Stimulated activated naive CD8-positive, alpha-beta T cell treated with anti-CD3 and anti-CD28 coated beads, Interleukin-15, amount 100 ng/mL, for 72 hours (primary cell): ENCODE data around the gene GPT2.

Experiments
- ATAC-seq: fragments of 150-1000 bp; cut with Tn5 transposase; 2 replicates; pipeline ENCODE4 v1.10.0; 2021; ENCODE audit warnings: mild to moderate bottlenecking, moderate library complexity
- DNase-seq, 2 donors: peaks; one replicate each; pipeline ENCODE4 v3.0.0; 2021 to 2022
- H3K27ac Mint-ChIP-seq, 2 donors: one replicate each; pipeline ENCODE4 v1.8.0; 2022; ENCODE audit warnings: mild to moderate bottlenecking in 2 of 2, mixed read lengths in 2 of 2, moderate library complexity in 2 of 2
- H3K27me3 Mint-ChIP-seq: one replicate; pipeline ENCODE4 v1.8.0; 2022; ENCODE audit warnings: mixed read lengths
- H3K4me1 Mint-ChIP-seq: one replicate; pipeline ENCODE4 v1.8.0; 2022; ENCODE audit warnings: mild to moderate bottlenecking, mixed read lengths
- H3K4me3 Mint-ChIP-seq, 2 donors: one replicate each; pipeline ENCODE4 v1.8.0; 2022; ENCODE audit warnings: mild to moderate bottlenecking in 2 of 2, mixed read lengths in 2 of 2, moderate library complexity in 1 of 2
- H3K9me3 Mint-ChIP-seq, 2 donors: one replicate each; pipeline ENCODE4 v1.8.0; 2022; ENCODE audit warnings: mixed read lengths in 2 of 2

The GPT2 gene

DNA sequence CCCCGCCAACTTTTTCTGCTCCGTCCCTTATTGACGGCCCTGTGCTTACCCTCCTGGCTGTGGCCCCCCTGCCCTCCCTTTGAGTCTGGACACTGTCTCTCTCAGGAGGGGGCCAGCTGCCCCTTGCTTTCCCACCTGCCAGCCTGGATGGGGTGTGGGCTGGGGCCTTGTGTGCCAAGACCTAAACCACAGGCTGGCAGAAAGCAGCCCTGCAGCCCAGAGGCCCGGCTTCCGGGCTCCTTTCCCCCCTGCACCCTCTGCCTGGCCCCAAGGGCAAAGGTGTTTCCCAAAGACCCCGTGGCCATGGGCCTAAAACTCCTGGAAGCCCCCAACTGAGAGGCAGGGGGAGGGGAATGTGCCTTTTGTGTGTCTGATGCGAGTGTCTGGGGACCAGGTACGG is 17.5 kb downstream of the GPT2 start:
- H3K4me3 Mint-ChIP-seq = no peak overlapping the region
- H3K9me3 Mint-ChIP-seq = no peaks in the 10 kb centered on the region
- H3K27me3 Mint-ChIP-seq = no peaks in the 10 kb centered on the region
- DNase-seq = no peak
- ATAC-seq = no peak
- no peak overlapping the region for H3K27ac Mint-ChIP-seq
- no peaks in the 10 kb centered on the region for H3K4me1 Mint-ChIP-seq

DNA sequence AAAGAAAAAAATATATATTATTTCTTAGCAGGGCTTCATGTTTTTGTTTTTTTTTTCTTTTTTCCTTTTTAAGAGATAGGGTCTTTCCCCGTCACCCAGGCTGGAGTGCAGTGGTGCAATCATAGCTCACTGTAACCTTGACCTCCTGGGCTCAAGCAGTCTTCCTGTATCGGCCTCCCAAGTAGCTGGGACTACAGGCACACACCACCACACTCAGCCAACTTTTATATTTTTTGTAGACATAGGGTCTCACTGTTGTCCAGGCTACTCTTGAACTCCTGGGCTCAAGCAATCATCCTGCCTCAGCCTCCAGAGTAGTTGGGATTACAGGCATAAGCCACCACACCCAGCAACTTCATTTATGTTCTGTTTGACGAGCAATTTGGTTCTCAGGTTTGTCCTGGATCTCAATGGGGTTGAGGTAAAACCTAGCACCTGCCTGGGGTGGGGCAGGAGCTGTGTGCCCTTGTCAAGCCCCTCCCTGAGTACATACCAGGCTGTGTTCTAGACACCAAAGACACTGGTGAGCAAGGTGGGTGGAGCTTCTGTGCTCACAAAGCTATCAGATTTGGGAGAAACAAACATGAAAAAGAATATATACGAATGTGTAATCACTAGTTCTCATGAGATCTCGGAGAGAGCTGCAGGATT is 19.2 kb downstream of the GPT2 start:
- no peak for DNase-seq
- H3K4me1 Mint-ChIP-seq = peaks cover under 1% of the 10 kb centered on the region
- no peak overlapping the region for H3K4me3 Mint-ChIP-seq
- ATAC-seq = no peak
- H3K27ac Mint-ChIP-seq = no peak overlapping the region
- no peaks in the 10 kb centered on the region for H3K9me3 Mint-ChIP-seq
- H3K27me3 Mint-ChIP-seq = no peaks in the 10 kb centered on the region

DNA sequence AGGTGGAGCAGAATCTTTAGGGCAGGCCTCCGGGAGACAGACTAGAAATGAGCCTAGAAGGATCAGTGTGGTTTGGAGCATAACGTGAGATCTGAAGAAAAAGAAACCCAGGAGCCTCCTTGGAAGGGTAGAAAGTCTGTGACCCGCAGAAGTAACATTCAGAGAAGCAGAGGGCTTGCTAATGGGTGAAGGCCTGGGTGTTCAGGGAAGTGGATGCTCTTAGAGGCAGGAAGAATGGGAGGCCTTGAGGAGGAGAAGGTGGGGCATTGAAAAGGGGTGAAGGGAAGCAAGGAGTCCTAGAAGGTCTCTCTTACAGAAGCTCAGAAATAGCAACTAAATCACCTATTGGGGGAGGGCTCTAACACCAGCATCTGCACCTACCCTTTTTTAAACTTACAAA is 20.3 kb downstream of the GPT2 start:
- no peak for DNase-seq
- Mint-ChIP-seq H3K9me3 (no peaks in the 10 kb centered on the region), H3K4me1 (peaks cover 5% of the 10 kb centered on the region), H3K27ac (peak overlapping the region in 1 of 2 donors; percentile 10), H3K27me3 (no peaks in the 10 kb centered on the region), H3K4me3 (no peak overlapping the region)
- ATAC-seq = no peak

DNA sequence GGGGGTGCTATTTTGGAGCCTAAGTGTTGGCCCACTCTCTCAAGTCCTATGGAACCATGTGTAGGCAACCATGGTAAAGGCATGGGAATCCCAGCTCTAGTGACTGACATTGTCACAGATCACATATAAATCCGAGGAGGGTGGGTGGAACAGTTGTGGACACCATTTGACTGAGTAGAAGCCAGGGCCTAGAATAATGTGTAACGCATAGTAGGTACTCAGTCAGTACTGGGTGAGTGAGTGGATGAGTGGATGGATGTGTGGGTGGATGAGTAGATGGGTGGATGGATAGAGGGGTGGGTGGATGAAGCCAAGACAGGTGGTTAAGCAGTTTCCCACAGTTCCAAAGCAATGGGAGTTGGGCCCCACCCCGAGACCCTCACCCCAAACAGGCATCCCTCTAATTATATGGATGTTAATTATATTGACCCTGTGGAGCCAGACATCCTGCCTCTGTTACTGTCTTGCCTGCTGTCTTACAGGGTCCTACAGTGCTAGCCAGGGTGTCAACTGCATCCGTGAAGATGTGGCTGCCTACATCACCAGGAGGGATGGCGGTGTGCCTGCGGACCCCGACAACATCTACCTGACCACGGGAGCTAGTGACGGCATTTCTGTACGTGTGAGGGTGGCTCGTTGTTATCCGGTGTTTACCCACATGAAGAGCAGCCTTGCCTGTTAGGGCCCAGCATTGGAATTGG is 22.3 kb downstream of the GPT2 start:
- Mint-ChIP-seq H3K9me3 (no peaks in the 10 kb centered on the region), H3K4me3 (no peak overlapping the region), H3K27ac (no peak overlapping the region), H3K4me1 (peaks cover 18% of the 10 kb centered on the region), H3K27me3 (no peaks in the 10 kb centered on the region)
- ATAC-seq (no peak), DNase-seq (no peak)

DNA sequence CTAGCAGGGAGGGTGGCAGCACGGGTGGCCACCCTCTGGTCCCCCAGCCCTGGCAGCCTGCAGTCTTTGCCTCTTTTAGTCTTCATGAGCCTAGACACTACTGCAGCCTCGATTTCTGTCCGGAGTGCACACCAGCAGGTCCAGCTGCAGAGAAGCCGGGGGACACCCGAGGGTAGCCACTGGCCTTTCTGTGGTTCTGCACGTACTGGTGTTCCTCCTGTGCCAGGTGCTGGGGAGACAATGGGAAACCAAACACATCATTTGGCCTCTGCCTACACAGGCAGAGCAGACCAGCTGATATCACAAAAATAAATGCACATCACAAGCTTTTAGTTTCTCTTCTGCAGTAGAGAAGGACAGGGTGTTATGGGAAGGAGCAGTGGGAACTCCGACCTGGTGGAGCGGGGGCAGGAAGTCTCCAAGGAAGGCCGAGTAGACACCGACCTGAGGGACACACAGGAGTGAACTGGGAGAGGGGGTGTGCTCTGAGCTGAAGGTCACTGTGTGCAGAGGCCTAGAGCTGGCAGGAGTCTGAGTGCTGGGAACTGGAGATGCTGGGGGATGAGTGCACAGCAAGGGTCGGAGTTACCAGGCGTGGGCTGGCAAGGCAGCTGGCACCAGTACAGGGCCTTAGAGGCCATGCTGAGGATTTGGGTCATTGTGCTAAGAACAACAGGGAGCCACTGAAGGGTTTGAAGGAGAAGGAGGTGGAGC is 23.1 kb downstream of the GPT2 start:
- no peaks in the 10 kb centered on the region for H3K9me3 Mint-ChIP-seq
- H3K27me3 Mint-ChIP-seq = no peaks in the 10 kb centered on the region
- H3K27ac Mint-ChIP-seq = peak overlapping the region in 1 of 2 donors; percentile 70
- DNase-seq (no peak), ATAC-seq (no peak)
- no peak overlapping the region for H3K4me3 Mint-ChIP-seq
- peaks cover 18% of the 10 kb centered on the region for H3K4me1 Mint-ChIP-seq

DNA sequence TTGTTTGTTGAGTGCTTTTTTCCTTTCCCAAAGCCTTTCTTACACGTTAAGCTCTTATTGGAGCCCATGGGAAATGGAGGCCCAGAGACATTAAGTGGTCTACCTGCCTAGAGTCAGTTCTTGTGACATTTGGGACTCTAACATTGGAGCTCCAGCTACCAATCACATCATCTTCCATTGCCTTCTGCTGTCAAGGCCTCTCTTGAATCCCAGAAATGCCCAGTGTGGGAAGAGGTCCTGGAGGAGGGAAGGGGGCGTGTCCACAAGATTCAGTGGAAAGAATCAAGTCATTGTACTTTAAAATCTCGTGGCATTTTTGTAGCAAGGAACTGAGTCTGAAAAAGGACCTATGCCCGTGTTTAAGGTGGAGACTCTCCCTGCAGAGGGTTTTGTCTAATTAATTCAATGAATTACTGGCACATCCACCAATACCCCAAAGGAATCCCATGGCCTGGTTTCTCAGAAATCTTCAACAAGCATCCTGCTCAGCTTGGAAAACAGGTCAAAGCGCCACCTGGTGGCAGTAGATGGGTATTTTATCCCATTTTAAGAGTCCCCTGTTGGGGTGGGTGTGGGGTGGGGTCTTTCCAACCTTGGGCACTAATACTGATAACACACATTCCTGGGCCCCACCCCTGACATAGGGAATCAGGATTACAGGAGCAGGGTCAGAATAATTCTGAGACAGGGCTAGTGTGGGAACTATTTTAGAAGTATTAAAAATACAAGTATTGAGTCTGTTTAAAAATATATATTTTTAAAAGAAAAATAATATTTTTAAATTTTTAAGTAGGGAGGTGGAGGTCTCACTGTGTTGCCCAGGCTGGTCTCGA is 24.6 kb downstream of the GPT2 start:
- no peaks in the 10 kb centered on the region for H3K9me3 Mint-ChIP-seq
- H3K27ac Mint-ChIP-seq = no peak overlapping the region
- peaks cover 18% of the 10 kb centered on the region for H3K4me1 Mint-ChIP-seq
- no peaks in the 10 kb centered on the region for H3K27me3 Mint-ChIP-seq
- DNase-seq (peak; percentile 46 to 50), ATAC-seq (peak; percentile 60)
- no peak overlapping the region for H3K4me3 Mint-ChIP-seq

DNA sequence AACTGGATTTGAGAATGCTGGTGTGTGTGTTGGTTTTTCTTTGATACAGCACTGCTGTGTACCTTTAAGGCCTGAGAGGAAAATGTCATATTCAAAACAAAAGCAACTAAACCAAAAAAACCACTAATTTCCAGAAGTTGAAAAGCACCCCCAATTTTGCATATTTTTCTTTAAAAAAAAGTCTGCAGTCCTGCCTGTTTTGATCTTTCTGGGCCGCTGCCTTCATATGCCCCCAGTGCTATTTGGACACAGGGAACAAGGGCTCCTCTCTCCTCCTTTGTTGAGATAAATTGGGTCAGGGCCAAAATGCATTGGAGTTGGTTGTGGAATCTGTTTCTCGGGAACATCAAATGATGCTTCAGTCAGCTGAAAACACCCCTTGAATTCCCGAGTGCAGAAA is 26.9 kb downstream of the GPT2 start:
- H3K4me1 Mint-ChIP-seq = peaks cover 18% of the 10 kb centered on the region
- no peak for ATAC-seq
- H3K27ac Mint-ChIP-seq = peak overlapping the region in 1 of 2 donors; percentile 46

DNA sequence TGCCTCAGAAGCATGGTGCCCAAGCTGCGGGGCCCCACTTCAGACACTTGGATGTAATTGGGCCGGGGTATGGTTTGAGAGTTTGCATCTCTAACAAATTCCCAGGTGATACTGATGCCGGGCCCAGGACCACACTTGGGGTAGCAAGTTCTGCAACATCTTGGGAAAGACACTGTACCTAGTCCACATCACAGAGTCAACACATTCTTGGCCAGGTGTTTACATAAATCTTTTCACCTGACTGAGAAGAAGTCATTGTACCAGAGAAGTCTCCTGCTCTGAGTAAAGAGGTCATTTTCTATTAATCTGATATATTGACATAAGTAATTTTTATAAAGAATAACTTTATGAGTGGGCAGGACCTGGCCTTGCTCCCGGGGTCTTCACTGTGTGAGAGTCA is 27.5 kb downstream of the GPT2 start:
- H3K4me3 Mint-ChIP-seq = no peak overlapping the region
- DNase-seq = no peak
- no peaks in the 10 kb centered on the region for H3K9me3 Mint-ChIP-seq
- H3K27ac Mint-ChIP-seq = no peak overlapping the region
- no peak for ATAC-seq
- H3K4me1 Mint-ChIP-seq = peaks cover 18% of the 10 kb centered on the region
- no peaks in the 10 kb centered on the region for H3K27me3 Mint-ChIP-seq

More for the DNA sequence above, 26.9 kb downstream of the GPT2 start:
- DNase-seq = no peak
- no peaks in the 10 kb centered on the region for H3K9me3 Mint-ChIP-seq
- H3K27me3 Mint-ChIP-seq = no peaks in the 10 kb centered on the region
- H3K4me3 Mint-ChIP-seq = no peak overlapping the region

DNA sequence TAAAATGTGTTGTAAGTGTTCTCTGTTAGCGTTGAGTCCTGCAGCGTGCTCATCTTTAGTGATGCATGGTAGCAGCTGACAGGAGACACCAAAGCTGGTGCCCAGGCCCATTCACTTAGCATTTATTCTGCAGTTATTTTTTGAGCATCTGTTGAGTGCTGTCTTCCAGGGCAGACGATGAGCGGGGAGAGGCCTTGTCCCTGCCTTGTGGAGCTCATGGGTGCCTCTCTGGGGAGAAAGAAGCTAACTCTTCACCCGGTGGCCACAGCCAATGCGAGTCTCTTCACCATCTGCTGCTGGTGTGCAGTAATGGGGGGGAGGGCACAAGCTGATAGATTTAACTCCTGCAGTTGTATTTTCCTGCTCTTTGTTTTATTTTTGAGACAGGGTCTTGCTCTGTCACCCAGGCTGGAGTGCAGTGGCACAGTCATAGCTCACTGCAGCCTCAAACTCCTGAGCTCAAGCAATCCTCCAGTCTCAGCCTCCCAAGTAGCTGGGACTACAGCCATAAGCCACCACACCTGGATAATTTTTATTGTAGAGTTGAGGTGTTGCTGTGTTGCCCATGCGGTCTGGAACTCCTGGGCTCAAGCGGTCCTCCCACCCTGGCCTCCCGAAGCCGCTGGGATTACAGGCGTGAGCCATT is 30.5 kb downstream of the GPT2 start:
- no peaks in the 10 kb centered on the region for H3K27me3 Mint-ChIP-seq
- H3K27ac Mint-ChIP-seq = no peak overlapping the region
- ATAC-seq (no peak), DNase-seq (no peak)
- no peaks in the 10 kb centered on the region for H3K9me3 Mint-ChIP-seq
- H3K4me1 Mint-ChIP-seq = peaks cover 12% of the 10 kb centered on the region
- H3K4me3 Mint-ChIP-seq = no peak overlapping the region

DNA sequence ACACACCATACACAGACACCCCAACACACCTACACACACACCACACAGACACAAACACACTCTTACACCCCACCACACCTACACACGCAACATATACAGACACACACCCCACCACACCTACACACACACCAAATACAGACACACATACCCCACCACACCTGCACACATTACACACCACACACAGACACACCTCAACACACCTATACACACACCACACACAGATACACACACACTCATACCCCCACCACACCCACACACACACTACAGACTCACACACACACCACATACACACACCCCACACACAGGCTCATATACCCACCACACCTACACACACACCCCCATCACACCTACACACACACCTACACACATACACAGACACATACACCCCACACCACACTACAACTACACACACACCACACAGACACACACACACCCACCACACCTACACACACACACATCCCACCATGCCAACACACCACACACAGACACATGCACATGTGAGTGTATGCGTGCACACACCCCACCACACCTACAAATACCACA is 31.4 kb downstream of the GPT2 start:
- Mint-ChIP-seq H3K9me3 (no peaks in the 10 kb centered on the region), H3K4me3 (no peak overlapping the region), H3K27ac (no peak overlapping the region), H3K27me3 (no peaks in the 10 kb centered on the region), H3K4me1 (peaks cover 9% of the 10 kb centered on the region)
- ATAC-seq (peak; percentile 37), DNase-seq (no peak)

DNA sequence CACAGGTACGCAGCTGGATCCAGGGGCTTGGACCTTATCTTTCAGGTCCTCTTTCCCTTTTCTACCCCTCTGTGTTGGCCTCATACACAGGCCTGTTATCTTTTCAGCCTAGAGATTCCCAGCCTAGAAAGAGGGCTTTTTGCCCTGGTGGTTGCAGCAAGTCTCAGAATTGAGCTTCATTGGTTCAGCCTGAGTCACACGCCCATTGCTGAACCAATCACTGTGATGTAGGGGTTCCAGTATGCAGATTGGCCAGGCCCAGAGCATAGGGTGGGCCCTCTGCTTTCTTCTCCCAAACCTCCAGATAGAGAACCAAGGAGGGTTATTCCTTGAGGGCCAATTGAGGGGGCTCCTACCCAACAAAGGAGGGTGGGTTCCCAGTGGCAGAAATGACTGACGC is 32.8 kb downstream of the GPT2 start:
- no peak overlapping the region for H3K27ac Mint-ChIP-seq
- H3K9me3 Mint-ChIP-seq = no peaks in the 10 kb centered on the region
- no peak for DNase-seq
- no peaks in the 10 kb centered on the region for H3K27me3 Mint-ChIP-seq
- no peaks in the 10 kb centered on the region for H3K4me1 Mint-ChIP-seq
- ATAC-seq = no peak
- H3K4me3 Mint-ChIP-seq = no peak overlapping the region

DNA sequence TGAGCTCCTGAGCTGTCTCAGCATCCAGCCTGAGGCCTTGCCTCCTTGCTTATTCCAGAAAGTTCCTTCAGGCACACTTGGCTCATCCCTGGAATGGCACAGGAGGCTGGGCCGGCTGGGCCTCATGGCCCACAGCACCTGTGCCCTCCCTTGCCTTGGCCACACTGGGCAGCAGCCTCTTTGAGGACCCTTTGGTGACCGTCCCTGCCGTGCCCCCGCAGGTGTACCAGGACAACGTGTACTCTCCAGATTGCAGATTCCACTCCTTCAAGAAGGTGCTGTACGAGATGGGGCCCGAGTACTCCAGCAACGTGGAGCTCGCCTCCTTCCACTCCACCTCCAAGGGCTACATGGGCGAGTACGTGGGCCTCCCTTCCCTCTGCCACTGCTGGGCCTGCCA is 34.2 kb downstream of the GPT2 start:
- no peaks in the 10 kb centered on the region for H3K4me1 Mint-ChIP-seq
- no peaks in the 10 kb centered on the region for H3K27me3 Mint-ChIP-seq
- no peaks in the 10 kb centered on the region for H3K9me3 Mint-ChIP-seq
- H3K4me3 Mint-ChIP-seq = no peak overlapping the region
- DNase-seq (no peak), ATAC-seq (no peak)
- H3K27ac Mint-ChIP-seq = no peak overlapping the region

DNA sequence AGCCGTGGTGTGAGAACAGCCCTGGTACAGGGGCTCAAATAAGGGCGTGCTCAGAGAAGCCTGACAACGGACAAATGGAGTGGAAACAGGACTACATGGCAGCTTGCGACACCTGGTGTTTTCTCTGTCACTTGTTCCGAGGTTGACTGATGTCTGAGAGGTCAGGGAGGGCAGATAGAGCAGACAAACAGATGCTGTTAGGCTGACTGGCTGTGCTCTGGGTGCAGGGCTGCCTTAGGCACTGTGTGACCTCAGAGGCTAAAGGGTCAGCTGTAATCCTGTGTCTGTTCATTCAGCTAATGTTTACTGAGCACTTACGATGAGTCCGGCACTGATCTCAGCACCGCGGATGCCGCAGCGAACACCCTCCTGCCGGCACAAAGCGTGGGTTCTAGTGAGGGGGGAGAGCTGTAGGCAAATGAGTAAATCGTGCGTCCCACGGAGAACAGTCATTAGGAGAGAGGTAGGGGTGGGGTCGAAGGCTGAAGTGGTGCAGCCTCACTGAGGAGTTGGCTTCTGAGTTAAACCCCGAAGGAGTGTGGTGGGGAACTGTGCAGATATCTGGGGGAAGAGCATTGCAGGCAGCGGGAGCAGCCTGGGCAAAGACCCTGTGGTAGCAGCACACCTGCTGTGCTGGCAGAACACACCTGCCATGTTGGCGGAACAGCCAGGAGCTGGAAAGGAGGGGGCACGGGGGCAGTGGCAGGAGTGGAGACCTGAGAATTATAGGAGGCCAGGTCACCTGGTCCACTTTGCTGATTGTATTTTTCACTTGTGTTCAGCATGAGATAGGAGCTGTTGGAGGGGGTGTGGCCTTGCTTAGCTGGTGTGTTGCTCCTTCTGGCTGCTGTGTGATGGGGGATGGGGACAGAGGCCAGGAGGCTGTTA is 35.0 kb downstream of the GPT2 start:
- H3K27ac Mint-ChIP-seq = no peak overlapping the region
- no peak for ATAC-seq
- H3K4me1 Mint-ChIP-seq = no peaks in the 10 kb centered on the region
- no peak for DNase-seq
- H3K27me3 Mint-ChIP-seq = no peaks in the 10 kb centered on the region
- H3K9me3 Mint-ChIP-seq = no peaks in the 10 kb centered on the region
- no peak overlapping the region for H3K4me3 Mint-ChIP-seq

DNA sequence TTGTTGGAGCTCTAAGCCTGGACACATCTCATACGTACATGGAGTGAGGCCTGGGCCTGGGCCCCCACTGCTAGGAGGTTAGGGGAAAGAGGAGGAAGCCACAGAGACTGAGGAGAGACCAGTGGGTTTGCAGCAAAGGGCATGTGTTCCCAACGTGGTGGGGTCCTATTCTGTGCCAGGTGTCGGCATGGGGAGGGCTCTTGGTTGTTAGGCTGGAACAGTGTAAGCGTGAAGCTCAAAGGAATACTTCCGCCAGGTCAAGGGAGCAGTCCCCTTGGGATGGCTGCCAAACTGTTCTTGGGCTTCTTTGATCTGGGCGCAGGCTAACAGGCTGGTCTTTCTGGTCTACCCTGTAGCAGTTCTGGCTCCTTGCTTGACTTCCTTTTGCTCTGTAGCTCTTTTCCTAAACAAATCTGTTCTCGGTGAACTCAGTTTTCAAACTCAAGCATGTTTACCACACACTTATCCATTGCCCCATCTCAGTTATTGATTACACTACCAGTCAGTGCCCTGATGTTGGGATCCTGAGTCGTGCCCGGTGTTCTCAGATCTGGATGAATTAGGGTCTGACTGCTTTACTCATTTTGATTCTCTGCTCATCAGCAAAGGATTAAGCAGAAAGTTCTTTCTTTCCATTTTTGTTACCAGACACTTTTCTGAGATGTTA is 36.4 kb downstream of the GPT2 start:
- DNase-seq = no peak
- no peak for ATAC-seq
- Mint-ChIP-seq H3K27ac (no peak overlapping the region), H3K9me3 (no peaks in the 10 kb centered on the region), H3K4me1 (no peaks in the 10 kb centered on the region), H3K27me3 (no peaks in the 10 kb centered on the region), H3K4me3 (no peak overlapping the region)
